ENCODE data around the gene FOXE3.

DNA sequence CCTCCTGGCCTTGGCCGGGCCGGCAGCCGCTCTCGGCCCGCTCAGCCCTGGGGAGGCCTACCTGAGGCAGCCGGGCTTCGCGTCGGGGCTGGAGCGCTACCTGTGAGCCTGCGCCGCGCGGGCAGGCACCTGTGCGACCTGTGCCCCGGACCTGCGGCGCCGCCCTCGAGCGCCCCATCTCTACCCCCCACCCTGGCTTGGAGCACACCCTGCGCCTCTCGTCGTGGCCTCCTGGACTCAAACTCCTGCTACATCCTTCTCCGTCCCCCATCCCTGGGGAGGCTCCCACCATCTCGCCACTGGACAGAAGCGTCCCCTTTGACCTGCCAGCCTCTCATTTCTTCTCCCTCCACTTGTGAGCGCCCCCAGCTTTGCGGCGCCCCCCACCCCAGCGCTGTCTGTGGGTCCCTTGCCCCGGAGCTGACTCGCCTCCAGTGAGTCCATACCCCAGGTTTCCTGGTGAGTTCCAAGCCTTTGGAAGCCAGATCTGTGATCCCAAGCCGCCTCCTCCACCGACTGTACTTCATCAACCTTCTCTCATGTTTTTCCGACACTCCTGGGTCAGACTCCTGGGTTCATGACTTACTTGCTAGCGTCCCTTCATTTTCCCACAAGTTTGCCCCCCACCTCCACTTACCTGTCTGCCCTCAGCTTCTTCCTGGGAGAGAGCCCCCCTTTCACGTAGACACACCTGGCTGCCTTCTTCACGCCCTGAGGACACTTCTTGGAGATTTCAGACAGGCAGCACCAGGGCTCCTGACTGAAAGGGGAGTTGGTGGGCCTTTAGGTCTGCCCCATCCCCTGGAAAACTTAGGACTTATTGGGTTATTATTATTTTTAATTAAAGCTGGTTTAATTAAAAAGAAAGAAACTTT is 1.3 kb downstream of the FOXE3 start:
- TF ChIP-seq EZH2 (IDR thresholded peaks at IDR 0.05; ENCODE audit: low read depth), result no peak
- TF ChIP-seq, protein P1, sequence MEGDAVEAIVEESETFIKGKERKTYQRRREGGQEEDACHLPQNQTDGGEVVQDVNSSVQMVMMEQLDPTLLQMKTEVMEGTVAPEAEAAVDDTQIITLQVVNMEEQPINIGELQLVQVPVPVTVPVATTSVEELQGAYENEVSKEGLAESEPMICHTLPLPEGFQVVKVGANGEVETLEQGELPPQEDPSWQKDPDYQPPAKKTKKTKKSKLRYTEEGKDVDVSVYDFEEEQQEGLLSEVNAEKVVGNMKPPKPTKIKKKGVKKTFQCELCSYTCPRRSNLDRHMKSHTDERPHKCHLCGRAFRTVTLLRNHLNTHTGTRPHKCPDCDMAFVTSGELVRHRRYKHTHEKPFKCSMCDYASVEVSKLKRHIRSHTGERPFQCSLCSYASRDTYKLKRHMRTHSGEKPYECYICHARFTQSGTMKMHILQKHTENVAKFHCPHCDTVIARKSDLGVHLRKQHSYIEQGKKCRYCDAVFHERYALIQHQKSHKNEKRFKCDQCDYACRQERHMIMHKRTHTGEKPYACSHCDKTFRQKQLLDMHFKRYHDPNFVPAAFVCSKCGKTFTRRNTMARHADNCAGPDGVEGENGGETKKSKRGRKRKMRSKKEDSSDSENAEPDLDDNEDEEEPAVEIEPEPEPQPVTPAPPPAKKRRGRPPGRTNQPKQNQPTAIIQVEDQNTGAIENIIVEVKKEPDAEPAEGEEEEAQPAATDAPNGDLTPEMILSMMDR (conservative IDR thresholded peaks at IDR 0.05), result no peak

Data from PC-9 (cell line).